Measurements from ENCODE around the gene WNK2.

The WNK2 gene

GRCh38 chr9:93181672-93182435, 2.1 kb upstream of the WNK2 start:
- Histone ChIP-seq H2BK120ac (ENCODE audit: low read depth, low read length) (no peak overlapping the region), H2AFZ (ENCODE audit: low read depth, low read length) (no peak overlapping the region), H3K79me1 (replicated peaks; ENCODE audit: low read length, poor library complexity, severe bottlenecking) (no peaks in the 10 kb centered on the region), H3K9ac (ENCODE audit: low read length) (no peak overlapping the region), H2BK5ac (ENCODE audit: low read depth, low read length, poor library complexity, severe bottlenecking) (no peak overlapping the region), H3K4me1 (ENCODE audit: control insufficient read depth, insufficient read depth, low read depth, low read length) (peaks cover 17% of the 10 kb centered on the region), H3K18ac (ENCODE audit: low read depth in 1 of 2, low read length in 2 of 2) (no peak overlapping the region), H3K23ac (ENCODE audit: low read length in 2 of 2) (no peak overlapping the region), H3K9me3 (ENCODE audit: control insufficient read depth, low read length) (no peaks in the 10 kb centered on the region), H3K27ac (ENCODE audit: low read length, poor library complexity, severe bottlenecking) (no peak overlapping the region), H4K91ac (ENCODE audit: low read length) (no peak overlapping the region), H3K4me3 (ENCODE audit: insufficient read depth in 1 of 2, low read depth in 1 of 2, low read length in 2 of 2) (no peak overlapping the region), H4K8ac (ENCODE audit: low read length) (no peak overlapping the region), H2BK15ac (ENCODE audit: low read depth, poor library complexity, severe bottlenecking) (no peak overlapping the region), H3K14ac (ENCODE audit: low read length in 2 of 2) (no peak overlapping the region), H3K36me3 (ENCODE audit: control insufficient read depth in 1 of 2, insufficient read depth in 2 of 2, low read depth in 1 of 2, low read length in 2 of 2) (no peaks in the 10 kb centered on the region), H3K4me2 (ENCODE audit: low read length, poor library complexity, severe bottlenecking) (no peak overlapping the region), H2BK12ac (ENCODE audit: low read length in 2 of 2) (no peak overlapping the region), H2AK5ac (ENCODE audit: low read length, severe bottlenecking) (no peak overlapping the region), H3K27me3 (ENCODE audit: control insufficient read depth in 1 of 2, insufficient read depth in 1 of 2, low read length in 2 of 2) (peaks cover 65 to 75% of the 10 kb centered on the region in 2 experiments), H3K4ac (ENCODE audit: low read depth in 1 of 2, low read length in 2 of 2) (no peak overlapping the region)
- WGBS, result 75% methylated on average over 5 of the region's 5 CpGs
- no peak for DNase-seq

- H3K18ac ChIP-seq (ENCODE audit: low read depth in 1 of 2, low read length in 2 of 2), result no peak overlapping the region
- no peaks in the 10 kb centered on the region for H3K9me3 ChIP-seq (ENCODE audit: control insufficient read depth, low read length)
- DNase-seq, result no peak
- H2BK12ac ChIP-seq (ENCODE audit: low read length in 2 of 2), result no peak overlapping the region
- no peaks in the 10 kb centered on the region for H3K79me1 ChIP-seq (replicated peaks; ENCODE audit: low read length, poor library complexity, severe bottlenecking)
- no peak overlapping the region for H3K23ac ChIP-seq (ENCODE audit: low read length in 2 of 2)
- H3K4me3 ChIP-seq (ENCODE audit: insufficient read depth in 1 of 2, low read depth in 1 of 2, low read length in 2 of 2), result no peak overlapping the region
- no peak overlapping the region for H3K14ac ChIP-seq (ENCODE audit: low read length in 2 of 2)
- H3K4ac ChIP-seq (ENCODE audit: low read depth in 1 of 2, low read length in 2 of 2), result no peak overlapping the region
- H2AK5ac ChIP-seq (ENCODE audit: low read length, severe bottlenecking), result no peak overlapping the region
- no peak overlapping the region for H4K91ac ChIP-seq (ENCODE audit: low read length)
- peaks cover 17% of the 10 kb centered on the region for H3K4me1 ChIP-seq (ENCODE audit: control insufficient read depth, insufficient read depth, low read depth, low read length)
- no peak overlapping the region for H2BK15ac ChIP-seq (ENCODE audit: low read depth, poor library complexity, severe bottlenecking)
- H3K27me3 ChIP-seq (ENCODE audit: control insufficient read depth in 1 of 2, insufficient read depth in 1 of 2, low read length in 2 of 2), result peaks cover 71 to 82% of the 10 kb centered on the region in 2 experiments
- H3K9ac ChIP-seq (ENCODE audit: low read length), result no peak overlapping the region
- H3K4me2 ChIP-seq (ENCODE audit: low read length, poor library complexity, severe bottlenecking), result no peak overlapping the region
- H2BK5ac ChIP-seq (ENCODE audit: low read depth, low read length, poor library complexity, severe bottlenecking), result no peak overlapping the region
- H3K27ac ChIP-seq (ENCODE audit: low read length, poor library complexity, severe bottlenecking), result no peak overlapping the region
- no peak overlapping the region for H4K8ac ChIP-seq (ENCODE audit: low read length)
- no peak overlapping the region for H2AFZ ChIP-seq (ENCODE audit: low read depth, low read length)
- no peaks in the 10 kb centered on the region for H3K36me3 ChIP-seq (ENCODE audit: control insufficient read depth in 1 of 2, insufficient read depth in 2 of 2, low read depth in 1 of 2, low read length in 2 of 2)
- 85% methylated on average over 6 of the region's 6 CpGs for WGBS
- no peak overlapping the region for H2BK120ac ChIP-seq (ENCODE audit: low read depth, low read length)
Observed at GRCh38 chr9:93182572-93182971, 1.4 kb upstream of the WNK2 start.

- Histone ChIP-seq H2BK12ac (ENCODE audit: low read length in 2 of 2) (no peak overlapping the region), H3K4me3 (ENCODE audit: insufficient read depth in 1 of 2, low read depth in 1 of 2, low read length in 2 of 2) (no peak overlapping the region), H3K14ac (ENCODE audit: low read length in 2 of 2) (no peak overlapping the region), H3K9ac (ENCODE audit: low read length) (no peak overlapping the region), H4K91ac (ENCODE audit: low read length) (no peak overlapping the region), H2AK5ac (ENCODE audit: low read length, severe bottlenecking) (no peak overlapping the region), H3K4me2 (ENCODE audit: low read length, poor library complexity, severe bottlenecking) (no peak overlapping the region), H3K23ac (ENCODE audit: low read length in 2 of 2) (no peak overlapping the region), H3K79me1 (replicated peaks; ENCODE audit: low read length, poor library complexity, severe bottlenecking) (no peaks in the 10 kb centered on the region), H3K27ac (ENCODE audit: low read length, poor library complexity, severe bottlenecking) (no peak overlapping the region), H3K4me1 (ENCODE audit: control insufficient read depth, insufficient read depth, low read depth, low read length) (peaks cover 17% of the 10 kb centered on the region), H2BK15ac (ENCODE audit: low read depth, poor library complexity, severe bottlenecking) (no peak overlapping the region), H3K27me3 (ENCODE audit: control insufficient read depth in 1 of 2, insufficient read depth in 1 of 2, low read length in 2 of 2) (peaks cover 71 to 82% of the 10 kb centered on the region in 2 experiments), H3K18ac (ENCODE audit: low read depth in 1 of 2, low read length in 2 of 2) (no peak overlapping the region), H4K8ac (ENCODE audit: low read length) (no peak overlapping the region), H3K9me3 (ENCODE audit: control insufficient read depth, low read length) (no peaks in the 10 kb centered on the region), H2BK120ac (ENCODE audit: low read depth, low read length) (no peak overlapping the region), H2BK5ac (ENCODE audit: low read depth, low read length, poor library complexity, severe bottlenecking) (no peak overlapping the region), H3K36me3 (ENCODE audit: control insufficient read depth in 1 of 2, insufficient read depth in 2 of 2, low read depth in 1 of 2, low read length in 2 of 2) (no peaks in the 10 kb centered on the region), H2AFZ (ENCODE audit: low read depth, low read length) (no peak overlapping the region), H3K4ac (ENCODE audit: low read depth in 1 of 2, low read length in 2 of 2) (no peak overlapping the region)
- no peak for DNase-seq
- 89% methylated on average over 5 of the region's 5 CpGs for WGBS
Observed at GRCh38 chr9:93183131-93183662, 742 bp upstream of the WNK2 start.

- Histone ChIP-seq H3K9me3 (ENCODE audit: control insufficient read depth, low read length) (no peaks in the 10 kb centered on the region), H3K23ac (ENCODE audit: low read length in 2 of 2) (no peak overlapping the region), H3K36me3 (ENCODE audit: control insufficient read depth in 1 of 2, insufficient read depth in 2 of 2, low read depth in 1 of 2, low read length in 2 of 2) (no peaks in the 10 kb centered on the region), H3K4me3 (ENCODE audit: insufficient read depth in 1 of 2, low read depth in 1 of 2, low read length in 2 of 2) (peak overlapping the region in 1 of 2 experiments; percentile 41), H3K4me1 (ENCODE audit: control insufficient read depth, insufficient read depth, low read depth, low read length) (peaks cover 17% of the 10 kb centered on the region), H3K14ac (ENCODE audit: low read length in 2 of 2) (no peak overlapping the region), H4K8ac (ENCODE audit: low read length) (no peak overlapping the region), H4K91ac (ENCODE audit: low read length) (no peak overlapping the region), H3K79me1 (replicated peaks; ENCODE audit: low read length, poor library complexity, severe bottlenecking) (no peaks in the 10 kb centered on the region), H3K27ac (ENCODE audit: low read length, poor library complexity, severe bottlenecking) (no peak overlapping the region), H2AK5ac (ENCODE audit: low read length, severe bottlenecking) (no peak overlapping the region), H2BK120ac (ENCODE audit: low read depth, low read length) (no peak overlapping the region), H2BK12ac (ENCODE audit: low read length in 2 of 2) (no peak overlapping the region), H2BK5ac (ENCODE audit: low read depth, low read length, poor library complexity, severe bottlenecking) (no peak overlapping the region), H3K27me3 (ENCODE audit: control insufficient read depth in 1 of 2, insufficient read depth in 1 of 2, low read length in 2 of 2) (peaks cover 78 to 79% of the 10 kb centered on the region in 2 experiments), H3K4me2 (ENCODE audit: low read length, poor library complexity, severe bottlenecking) (peak overlapping the region; percentile 77), H2AFZ (ENCODE audit: low read depth, low read length) (no peak overlapping the region), H3K9ac (ENCODE audit: low read length) (no peak overlapping the region), H3K18ac (ENCODE audit: low read depth in 1 of 2, low read length in 2 of 2) (no peak overlapping the region), H2BK15ac (ENCODE audit: low read depth, poor library complexity, severe bottlenecking) (no peak overlapping the region), H3K4ac (ENCODE audit: low read depth in 1 of 2, low read length in 2 of 2) (no peak overlapping the region)
- 3% methylated on average over 41 of the region's 97 CpGs for WGBS
- DNase-seq, result no peak
Observed at GRCh38 chr9:93184432-93185265, 710 bp downstream of the WNK2 start.
